Measurements from ENCODE around the gene NME4. TPM values are rescaled to one million over a fixed set of nuclear protein-coding genes. Genes with fewer than 3 reads are reported as not detected.

Gene NME4
- total RNA-seq, 1 experiment from 2014 or later: 159 TPM

DNA sequence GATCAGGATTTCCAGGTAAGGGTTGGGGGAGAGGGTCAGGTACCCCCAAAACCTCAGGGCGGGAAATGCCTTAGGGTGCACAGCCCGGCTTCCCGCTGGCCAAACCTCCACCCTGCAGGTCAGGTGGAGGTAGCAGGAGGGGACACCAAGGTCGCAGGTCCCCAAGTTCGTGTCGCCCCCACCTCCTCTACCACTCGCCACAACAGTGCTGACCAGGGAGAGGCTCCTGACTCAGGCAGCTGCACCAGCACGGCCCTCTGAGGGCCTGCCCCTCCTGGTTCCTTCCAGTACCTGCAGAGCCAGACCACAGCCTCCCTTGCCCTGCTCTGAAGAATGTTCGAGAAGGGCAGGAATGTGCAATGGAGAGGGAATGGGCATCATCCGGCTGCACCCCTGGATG is 30.5 kb upstream of the NME4 start:
- peaks cover 5% of the 10 kb centered on the region; the same call in 1 of the 2 replicates for H3K4me1 ChIP-seq (replicated peaks; ENCODE audit: insufficient read depth)
- H3K36me3 ChIP-seq (ENCODE audit: low read depth): peaks cover 3% of the 10 kb centered on the region; the same call in 1 of the 2 replicates
- no peak for TF ChIP-seq CTCF (conservative IDR thresholded peaks at IDR 0.05)
- no peak for TF ChIP-seq EZH2 (IDR thresholded peaks at IDR 0.05; ENCODE audit: low read depth)
- BruUV-seq (replicated peaks): no TSS peak
- H3K4me2 ChIP-seq: no peak overlapping the region
- no peaks in the 10 kb centered on the region for H4K20me1 ChIP-seq (ENCODE audit: insufficient read depth)
- H3K4me3 ChIP-seq: no peak overlapping the region
- H3K79me2 ChIP-seq (ENCODE audit: low read depth): no peaks in the 10 kb centered on the region
- POLR2A ChIA-PET (ENCODE audit: unreplicated experiment): no interaction called here
- H3K27me3 ChIP-seq (ENCODE audit: insufficient read depth, low read depth): peaks cover 6% of the 10 kb centered on the region; the same call in 1 of the 2 replicates
- DNase-seq: no peak
- CTCF ChIA-PET: no interaction called here
- H3K9me2 ChIP-seq (ENCODE audit: insufficient read depth): no peaks in the 10 kb centered on the region
- peaks cover 13% of the 10 kb centered on the region; the same call in 1 of the 2 replicates for H3F3A ChIP-seq (ENCODE audit: insufficient read depth, low read depth)
- no peak overlapping the region for H3K27ac ChIP-seq
- H3K9me3 ChIP-seq (ENCODE audit: insufficient read depth, low read depth): no peaks in the 10 kb centered on the region
- H2AFZ ChIP-seq: no peak overlapping the region
- intact Hi-C loops (cut with micrococcal nuclease; ENCODE audit: unreplicated experiment): no loop called here

- intact Hi-C loops (cut with micrococcal nuclease; ENCODE audit: unreplicated experiment): no loop called here
Observed at GRCh38 chr16:367333-367903, 29.6 kb upstream of the NME4 start.

DNA sequence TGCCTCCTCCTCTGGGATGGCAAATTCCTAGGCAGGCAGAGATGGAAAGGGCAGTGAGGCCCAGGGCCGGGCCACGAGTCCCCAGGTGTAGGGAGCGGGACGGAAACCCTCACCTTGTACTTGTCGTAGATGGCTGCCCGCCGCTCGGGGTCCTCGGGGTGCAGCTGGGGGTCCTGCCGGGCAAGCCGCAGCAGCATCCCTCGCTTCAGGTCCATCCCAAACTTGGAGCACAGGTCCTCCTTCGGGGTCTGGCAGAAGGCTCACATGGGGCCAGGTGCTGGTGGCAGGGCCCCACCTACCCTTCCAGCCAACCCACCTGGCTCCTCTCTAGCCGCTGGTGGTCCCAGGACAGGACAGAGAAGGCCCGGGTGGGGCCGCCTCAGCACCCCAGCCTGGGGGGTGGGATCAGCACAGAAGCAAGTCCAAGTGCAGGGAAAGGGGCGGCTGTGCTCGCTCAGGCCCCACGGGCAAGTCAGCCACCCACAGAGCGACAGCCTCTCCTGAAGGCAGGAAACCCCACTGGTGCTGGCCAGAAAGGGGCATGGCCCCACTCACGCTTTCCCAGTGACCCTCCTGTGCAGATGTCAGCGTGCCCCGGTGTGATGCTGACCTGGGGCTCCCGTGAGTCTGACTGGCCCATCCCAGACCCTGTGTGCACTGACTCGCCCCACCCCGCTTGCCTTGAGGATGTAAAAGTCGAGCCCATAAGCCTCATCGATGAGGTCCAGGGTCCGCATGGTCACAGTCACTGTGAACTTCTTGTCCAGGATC is 28.4 kb upstream of the NME4 start:
- BruUV-seq (replicated peaks): no TSS peak
- Histone ChIP-seq H3K36me3 (ENCODE audit: low read depth) (peaks cover 3% of the 10 kb centered on the region; the same call in 1 of the 2 replicates), H3K4me1 (replicated peaks; ENCODE audit: insufficient read depth) (peaks cover 5% of the 10 kb centered on the region; the same call in 1 of the 2 replicates), H3K27me3 (ENCODE audit: insufficient read depth, low read depth) (no peaks in the 10 kb centered on the region), H3K79me2 (ENCODE audit: low read depth) (no peaks in the 10 kb centered on the region), H3K4me2 (no peak overlapping the region), H4K20me1 (ENCODE audit: insufficient read depth) (no peaks in the 10 kb centered on the region), H3K4me3 (no peak overlapping the region), H2AFZ (no peak overlapping the region), H3F3A (ENCODE audit: insufficient read depth, low read depth) (peaks cover 10% of the 10 kb centered on the region; the same call in 1 of the 2 replicates), H3K9me2 (ENCODE audit: insufficient read depth) (no peaks in the 10 kb centered on the region), H3K27ac (no peak overlapping the region), H3K9me3 (ENCODE audit: insufficient read depth, low read depth) (no peaks in the 10 kb centered on the region)
- intact Hi-C loops (cut with micrococcal nuclease; ENCODE audit: unreplicated experiment): no loop called here
- no peak for DNase-seq
- ChIA-PET CTCF (no interaction called here), POLR2A (ENCODE audit: unreplicated experiment) (no interaction called here)
- TF ChIP-seq EZH2 (IDR thresholded peaks at IDR 0.05; ENCODE audit: low read depth): no peak
- TF ChIP-seq CTCF (conservative IDR thresholded peaks at IDR 0.05): no peak

More at GRCh38 chr16:367333-367903, 29.6 kb upstream of the NME4 start:
- Histone ChIP-seq H3K79me2 (ENCODE audit: low read depth) (no peaks in the 10 kb centered on the region), H3K4me1 (replicated peaks; ENCODE audit: insufficient read depth) (peaks cover 5% of the 10 kb centered on the region; the same call in 1 of the 2 replicates), H3K9me3 (ENCODE audit: insufficient read depth, low read depth) (no peaks in the 10 kb centered on the region), H3K27me3 (ENCODE audit: insufficient read depth, low read depth) (peaks cover 6% of the 10 kb centered on the region; the same call in 1 of the 2 replicates), H3K4me2 (no peak overlapping the region), H3K27ac (no peak overlapping the region), H3K36me3 (ENCODE audit: low read depth) (peaks cover 3% of the 10 kb centered on the region; the same call in 1 of the 2 replicates), H3K4me3 (no peak overlapping the region), H4K20me1 (ENCODE audit: insufficient read depth) (no peaks in the 10 kb centered on the region), H3F3A (ENCODE audit: insufficient read depth, low read depth) (peaks cover 10% of the 10 kb centered on the region; the same call in 1 of the 2 replicates), H3K9me2 (ENCODE audit: insufficient read depth) (no peaks in the 10 kb centered on the region), H2AFZ (no peak overlapping the region)
- POLR2A ChIA-PET (ENCODE audit: unreplicated experiment): interaction anchor here (0.6 kb wide), 1 partner anchor 138 kb away, joined by 3 read pairs; the partner anchor contains the start of gene LUC7L
- no peak for TF ChIP-seq EZH2 (IDR thresholded peaks at IDR 0.05; ENCODE audit: low read depth)
- CTCF ChIA-PET: no interaction called here
- DNase-seq: no peak
- no TSS peak for BruUV-seq (replicated peaks)

Measured in PC-9 (cell line).